ENCODE measurements around the gene KCNK1. TPM values are rescaled to one million over a fixed set of nuclear protein-coding genes. Genes with fewer than 3 reads are reported as not detected.
"Not testable (repeated sequence)": the region's sequence is repeated elsewhere in the genome, so short reads cannot be mapped to it uniquely, and the experiment has no call there.

KCNK1 gene
- polyA plus RNA-seq, 2 of the 4 experiments (the other 2 are of a cell fraction) = 8.4 to 11.8 TPM

DNA sequence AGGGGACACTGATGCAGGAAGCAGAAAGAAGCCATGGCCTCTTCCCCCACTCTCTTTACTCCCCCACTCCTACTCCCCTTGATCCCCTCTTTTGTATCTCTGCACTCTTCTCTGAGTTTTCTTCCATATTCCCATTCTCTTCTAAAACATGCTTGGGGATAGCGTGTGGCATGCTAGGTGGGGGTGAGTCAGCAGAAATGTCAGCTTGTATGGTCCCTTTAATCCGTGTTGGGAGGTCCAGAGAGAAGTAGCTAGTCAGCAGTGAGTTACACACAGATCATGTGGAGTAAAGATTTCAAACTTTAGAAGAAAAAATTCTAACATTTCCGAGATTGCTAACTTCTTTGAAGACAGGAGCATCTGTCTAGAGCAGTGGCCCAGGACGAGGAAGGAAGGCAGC lies 4.0 kb upstream of the KCNK1 start:
- TF ChIP-seq RAD21 (conservative IDR thresholded peaks at IDR 0.05 in 1 of 2, IDR thresholded peaks at IDR 0.05 in 1 of 2) (no peak), CBX2 (IDR thresholded peaks at IDR 0.05; ENCODE audit: borderline replicate concordance, low read depth) (no peak), EP300 (IDR thresholded peaks at IDR 0.05) (no peak), POLR2A (IDR thresholded peaks at IDR 0.05; ENCODE audit: low read length) (no peak), RCOR1 (IDR thresholded peaks at IDR 0.05; ENCODE audit: low read depth, low read length) (no peak), MAFK (IDR thresholded peaks at IDR 0.05; ENCODE audit: partially characterized antibody) (peak; percentile 43), KDM1A (IDR thresholded peaks at IDR 0.05; ENCODE audit: low read depth) (no peak), TP53 (CRISPR knock-in tag; IDR thresholded peaks at IDR 0.05) (no peak), PBX3 (IDR thresholded peaks at IDR 0.05) (no peak), HDAC2 (IDR thresholded peaks at IDR 0.05) (no peak), NFE2L2 (conservative IDR thresholded peaks at IDR 0.05; ENCODE audit: low read length) (0 out of 2 replicates have a peak, but pooled peaks have one; percentile 3), HOXB5 (CRISPR knock-in tag; IDR thresholded peaks at IDR 0.05) (no peak), BHLHE40 (IDR thresholded peaks at IDR 0.05; ENCODE audit: low read depth, low read length) (no peak), PHF8 (IDR thresholded peaks at IDR 0.05; ENCODE audit: borderline replicate concordance, low read depth) (no peak), TFCP2L1 (CRISPR knock-in tag; IDR thresholded peaks at IDR 0.05) (no peak), USF2 (IDR thresholded peaks at IDR 0.05) (no peak)
- TF ChIP-seq, protein P1, sequence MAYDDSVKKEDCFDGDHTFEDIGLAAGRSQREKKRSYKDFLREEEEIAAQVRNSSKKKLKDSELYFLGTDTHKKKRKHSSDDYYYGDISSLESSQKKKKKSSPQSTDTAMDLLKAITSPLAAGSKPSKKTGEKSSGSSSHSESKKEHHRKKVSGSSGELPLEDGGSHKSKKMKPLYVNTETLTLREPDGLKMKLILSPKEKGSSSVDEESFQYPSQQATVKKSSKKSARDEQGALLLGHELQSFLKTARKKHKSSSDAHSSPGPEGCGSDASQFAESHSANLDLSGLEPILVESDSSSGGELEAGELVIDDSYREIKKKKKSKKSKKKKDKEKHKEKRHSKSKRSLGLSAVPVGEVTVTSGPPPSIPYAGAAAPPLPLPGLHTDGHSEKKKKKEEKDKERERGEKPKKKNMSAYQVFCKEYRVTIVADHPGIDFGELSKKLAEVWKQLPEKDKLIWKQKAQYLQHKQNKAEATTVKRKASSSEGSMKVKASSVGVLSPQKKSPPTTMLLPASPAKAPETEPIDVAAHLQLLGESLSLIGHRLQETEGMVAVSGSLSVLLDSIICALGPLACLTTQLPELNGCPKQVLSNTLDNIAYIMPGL (CRISPR knock-in tag; IDR thresholded peaks at IDR 0.05; ENCODE audit: borderline replicate concordance) = no peak
- TF ChIP-seq, protein P2, sequence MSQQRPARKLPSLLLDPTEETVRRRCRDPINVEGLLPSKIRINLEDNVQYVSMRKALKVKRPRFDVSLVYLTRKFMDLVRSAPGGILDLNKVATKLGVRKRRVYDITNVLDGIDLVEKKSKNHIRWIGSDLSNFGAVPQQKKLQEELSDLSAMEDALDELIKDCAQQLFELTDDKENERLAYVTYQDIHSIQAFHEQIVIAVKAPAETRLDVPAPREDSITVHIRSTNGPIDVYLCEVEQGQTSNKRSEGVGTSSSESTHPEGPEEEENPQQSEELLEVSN (IDR thresholded peaks at IDR 0.05; ENCODE audit: borderline replicate concordance, low read depth) = no peak
- ChIA-PET CTCF (interaction anchor here (1.6 kb wide), 1 partner anchor 169 kb away, joined by 4 read pairs; no protein-coding TSS in a partner anchor), POLR2A (no interaction called here)
- Histone ChIP-seq H3K4me1 (peaks cover 6% of the 10 kb centered on the region; the same call in 2 of the 3 replicates), H3K4me2 (no peak overlapping the region), H3K27ac (0 out of 6 replicates have a peak overlapping the region, but pooled peaks of 1 of the 2 experiments have one; percentile 6), H3K4me3 (no peak overlapping the region), H3K9me3 (no peaks in the 10 kb centered on the region)
- 63% methylated on average over 4 of the region's 4 CpGs for WGBS (ENCODE audit: missing lambda C conversion rate)
- ATAC-seq (no peak), FAIRE-seq (no peak), DNase-seq (ENCODE audit: low read depth in 1 of 2, low spot score in 1 of 2) (no peak)

DNA sequence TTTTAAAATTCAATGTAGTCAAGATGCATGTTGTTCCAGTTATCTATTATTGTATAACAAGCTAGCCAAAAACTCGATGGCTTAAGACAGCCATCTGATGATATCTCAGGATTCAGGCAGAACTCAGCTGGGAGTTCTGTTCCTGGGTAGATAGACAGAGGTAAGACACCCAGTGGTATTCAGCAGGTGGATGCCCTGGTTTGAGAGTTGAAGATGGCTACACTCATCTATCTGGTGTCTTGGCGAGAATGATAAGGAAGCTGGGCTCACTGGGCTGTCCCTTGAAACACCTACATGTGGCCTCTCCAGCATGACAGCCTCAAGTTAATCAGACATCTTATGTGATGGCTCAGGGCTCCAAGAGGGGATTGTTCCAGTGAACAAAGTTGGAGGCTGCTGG lies 3.3 kb upstream of the KCNK1 start:
- WGBS (ENCODE audit: missing lambda C conversion rate) = 82% methylated on average over 2 of the region's 2 CpGs
- H3K27ac ChIP-seq = no peak overlapping the region
- TF ChIP-seq NFE2L2 (conservative IDR thresholded peaks at IDR 0.05; ENCODE audit: low read length) (no peak), POLR2A (IDR thresholded peaks at IDR 0.05; ENCODE audit: low read length) (no peak), CBX2 (IDR thresholded peaks at IDR 0.05; ENCODE audit: borderline replicate concordance, low read depth) (no peak), MYC (IDR thresholded peaks at IDR 0.05; ENCODE audit: borderline replicate concordance, low read length) (no peak), NPAS2 (CRISPR knock-in tag; IDR thresholded peaks at IDR 0.05; ENCODE audit: borderline replicate concordance) (no peak), HOXB13 (CRISPR knock-in tag; IDR thresholded peaks at IDR 0.05; ENCODE audit: low read depth) (no peak), JUN (IDR thresholded peaks at IDR 0.05) (no peak), SREBF2 (IDR thresholded peaks at IDR 0.05) (no peak), RARB (CRISPR knock-in tag; IDR thresholded peaks at IDR 0.05) (no peak), POLR2AphosphoS2 (conservative IDR thresholded peaks at IDR 0.05; ENCODE audit: low read length) (no peak), CEBPB (IDR thresholded peaks at IDR 0.05) (no peak)
- ChIA-PET CTCF (interaction anchor here (1.6 kb wide), 1 partner anchor 169 kb away, joined by 4 read pairs; no protein-coding TSS in a partner anchor), POLR2A (no interaction called here)
- ATAC-seq (no peak), FAIRE-seq (no peak), DNase-seq (ENCODE audit: low read depth in 1 of 2, low spot score in 1 of 2) (no peak)
- H3K4me1 ChIP-seq = peaks cover 13% of the 10 kb centered on the region; the same call in 2 of the 3 replicates
- no peak overlapping the region for H3K4me2 ChIP-seq
- H3K4me3 ChIP-seq = no peak overlapping the region
- no peaks in the 10 kb centered on the region for H3K9me3 ChIP-seq

DNA sequence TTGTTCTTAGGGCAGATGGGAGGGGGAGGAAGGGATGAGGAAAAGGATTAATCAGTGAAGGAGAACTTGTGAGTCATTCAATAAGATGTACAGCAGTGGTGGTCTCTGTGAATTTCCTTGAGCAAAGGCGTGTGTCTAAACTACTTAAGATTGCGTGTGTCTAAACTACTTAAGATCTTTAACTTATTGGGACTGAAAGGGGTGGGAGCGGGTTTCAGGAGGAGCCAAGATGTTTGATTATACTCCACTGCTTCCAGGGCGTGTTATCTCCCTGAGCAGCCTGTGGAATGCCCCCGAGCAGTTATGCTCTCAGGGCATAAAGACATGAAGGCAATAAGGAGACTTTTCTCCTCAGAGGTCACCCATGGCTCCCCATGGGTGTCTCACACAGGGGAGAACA lies 2.5 kb upstream of the KCNK1 start:
- DNase-seq (ENCODE audit: low read depth in 1 of 2, low spot score in 1 of 2); FAIRE-seq: not testable (repeated sequence)

More for the DNA sequence above, 2.5 kb upstream of the KCNK1 start:
- POLR2A ChIA-PET, H3K9me3 ChIP-seq, ATAC-seq, CTCF ChIA-PET, H3K4me3 ChIP-seq, H3K27ac ChIP-seq, H3K4me2 ChIP-seq: not testable (repeated sequence)
- H3K4me1 ChIP-seq = peaks cover 21% of the 10 kb centered on the region; the same call in 2 of the 3 replicates
- 80% methylated on average over 5 of the region's 5 CpGs for WGBS (ENCODE audit: missing lambda C conversion rate)
